Right atrium auricular region (tissue), 2 donors: ENCODE measurements around the gene SNX3. TPM values are rescaled to one million over a fixed set of nuclear protein-coding genes. Genes with fewer than 3 reads are reported as not detected.

Source experiments
- DNase-seq: peaks from one replicate; pipeline ENCODE4 v3.0.0-alpha.2; 2019; ENCODE audit warnings: low spot score
- H3K27ac ChIP-seq, 2 donors: fragments of 200-600 bp; sonication (generic); 1 replicate in 1 of 2; 2 replicates in 1 of 2; pipeline ENCODE4 v1.5.1; 2016 to 2019
- H3K27me3 ChIP-seq, 2 donors: fragments of 200-600 bp; sonication (generic); one replicate each; pipeline versions ENCODE4 v1.5.1 to v1.6.0; 2017 to 2019
- H3K36me3 ChIP-seq: fragments of 200-600 bp; sonication (generic); one replicate; pipeline ENCODE4 v1.5.1; 2016
- H3K4me1 ChIP-seq, 2 donors: fragments of 200-600 bp; sonication (generic); one replicate each; pipeline versions ENCODE4 v1.5.1 to v1.6.0; 2017 to 2019
- H3K4me3 ChIP-seq, 2 donors: fragments of 200-600 bp; sonication (generic); 1 replicate in 1 of 2; 2 replicates in 1 of 2; pipeline ENCODE4 v1.5.1; 2017 to 2019; ENCODE audit warnings: mild to moderate bottlenecking in 1 of 2, moderate library complexity in 1 of 2
- H3K9me3 ChIP-seq, 2 donors: fragments of 200-600 bp; sonication (generic); one replicate each; pipeline ENCODE4 v1.5.1; 2019
- total RNA-seq, 2 donors: library from RNA; depleted of rRNA; stranded (reverse); fragments of >200 nt; gene quantifications; one replicate each; pipeline ENCODE4 v1.1.0, GENCODE V29; 2016
- TF ChIP-seq, protein P1 (sequence below), 2 donors: fragments of 200-600 bp; sonication (generic); IDR thresholded peaks; one replicate each; pipeline ENCODE4 v1.5.1; 2019; ENCODE audit warnings: antibody characterized with exemption in 2 of 2

The SNX3 gene
- total RNA-seq, 2 donors from 2014 or later, result 159 to 242 TPM

DNA sequence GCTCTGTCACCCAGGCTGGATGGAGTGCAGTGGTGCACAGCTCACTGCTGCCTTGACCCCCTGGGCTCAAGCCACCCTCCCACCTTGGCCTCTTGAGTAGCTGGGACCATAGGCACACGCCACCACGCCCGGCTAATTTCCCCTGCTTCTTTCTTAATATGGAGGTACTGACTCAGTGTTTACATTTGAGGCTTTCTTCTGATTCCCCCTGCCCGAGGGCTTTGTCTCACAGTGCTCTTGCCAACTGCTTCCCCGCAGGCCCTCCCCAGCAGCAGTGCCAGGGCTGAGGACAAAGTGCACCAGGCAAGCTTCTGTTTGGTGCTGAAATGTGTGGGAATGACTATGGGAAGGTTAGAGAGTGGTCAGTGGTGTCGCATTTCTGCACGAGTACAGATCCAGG is 60.2 kb downstream of the SNX3 start:
- TF ChIP-seq, protein P1, sequence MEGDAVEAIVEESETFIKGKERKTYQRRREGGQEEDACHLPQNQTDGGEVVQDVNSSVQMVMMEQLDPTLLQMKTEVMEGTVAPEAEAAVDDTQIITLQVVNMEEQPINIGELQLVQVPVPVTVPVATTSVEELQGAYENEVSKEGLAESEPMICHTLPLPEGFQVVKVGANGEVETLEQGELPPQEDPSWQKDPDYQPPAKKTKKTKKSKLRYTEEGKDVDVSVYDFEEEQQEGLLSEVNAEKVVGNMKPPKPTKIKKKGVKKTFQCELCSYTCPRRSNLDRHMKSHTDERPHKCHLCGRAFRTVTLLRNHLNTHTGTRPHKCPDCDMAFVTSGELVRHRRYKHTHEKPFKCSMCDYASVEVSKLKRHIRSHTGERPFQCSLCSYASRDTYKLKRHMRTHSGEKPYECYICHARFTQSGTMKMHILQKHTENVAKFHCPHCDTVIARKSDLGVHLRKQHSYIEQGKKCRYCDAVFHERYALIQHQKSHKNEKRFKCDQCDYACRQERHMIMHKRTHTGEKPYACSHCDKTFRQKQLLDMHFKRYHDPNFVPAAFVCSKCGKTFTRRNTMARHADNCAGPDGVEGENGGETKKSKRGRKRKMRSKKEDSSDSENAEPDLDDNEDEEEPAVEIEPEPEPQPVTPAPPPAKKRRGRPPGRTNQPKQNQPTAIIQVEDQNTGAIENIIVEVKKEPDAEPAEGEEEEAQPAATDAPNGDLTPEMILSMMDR (IDR thresholded peaks at IDR 0.05), result no peak

DNA sequence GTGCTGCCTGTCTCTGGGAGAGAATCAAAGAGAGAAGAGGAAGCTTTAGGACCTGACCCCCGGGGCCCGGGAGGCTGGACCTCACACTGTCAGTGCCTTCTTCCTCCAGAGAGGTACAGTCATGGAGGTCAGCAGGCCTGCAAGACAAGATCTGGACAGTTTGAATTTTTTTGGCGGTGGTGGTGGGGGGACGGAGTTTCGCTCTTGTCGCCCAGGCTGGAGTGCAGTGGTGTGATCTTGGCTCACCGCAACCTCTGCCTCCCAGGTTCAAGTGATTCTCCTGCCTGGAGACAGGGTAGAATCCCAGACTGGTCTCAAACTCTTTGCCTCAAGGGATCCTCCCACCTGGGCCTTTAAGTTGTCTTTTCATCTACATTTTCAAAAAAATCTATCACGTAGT is 60.7 kb downstream of the SNX3 start:
- no peak for DNase-seq
- Histone ChIP-seq H3K4me1 (no peaks in the 10 kb centered on the region), H3K27me3 (no peaks in the 10 kb centered on the region), H3K36me3 (peaks cover 4% of the 10 kb centered on the region), H3K4me3 (no peak overlapping the region), H3K9me3 (no peaks in the 10 kb centered on the region), H3K27ac (no peak overlapping the region)
- TF ChIP-seq, protein P1 (IDR thresholded peaks at IDR 0.05), result no peak

More for the DNA sequence above, 60.2 kb downstream of the SNX3 start:
- DNase-seq, result no peak
- Histone ChIP-seq H3K27ac (no peak overlapping the region), H3K27me3 (no peaks in the 10 kb centered on the region), H3K4me3 (no peak overlapping the region), H3K4me1 (no peaks in the 10 kb centered on the region), H3K9me3 (no peaks in the 10 kb centered on the region), H3K36me3 (peaks cover 4% of the 10 kb centered on the region)

DNA sequence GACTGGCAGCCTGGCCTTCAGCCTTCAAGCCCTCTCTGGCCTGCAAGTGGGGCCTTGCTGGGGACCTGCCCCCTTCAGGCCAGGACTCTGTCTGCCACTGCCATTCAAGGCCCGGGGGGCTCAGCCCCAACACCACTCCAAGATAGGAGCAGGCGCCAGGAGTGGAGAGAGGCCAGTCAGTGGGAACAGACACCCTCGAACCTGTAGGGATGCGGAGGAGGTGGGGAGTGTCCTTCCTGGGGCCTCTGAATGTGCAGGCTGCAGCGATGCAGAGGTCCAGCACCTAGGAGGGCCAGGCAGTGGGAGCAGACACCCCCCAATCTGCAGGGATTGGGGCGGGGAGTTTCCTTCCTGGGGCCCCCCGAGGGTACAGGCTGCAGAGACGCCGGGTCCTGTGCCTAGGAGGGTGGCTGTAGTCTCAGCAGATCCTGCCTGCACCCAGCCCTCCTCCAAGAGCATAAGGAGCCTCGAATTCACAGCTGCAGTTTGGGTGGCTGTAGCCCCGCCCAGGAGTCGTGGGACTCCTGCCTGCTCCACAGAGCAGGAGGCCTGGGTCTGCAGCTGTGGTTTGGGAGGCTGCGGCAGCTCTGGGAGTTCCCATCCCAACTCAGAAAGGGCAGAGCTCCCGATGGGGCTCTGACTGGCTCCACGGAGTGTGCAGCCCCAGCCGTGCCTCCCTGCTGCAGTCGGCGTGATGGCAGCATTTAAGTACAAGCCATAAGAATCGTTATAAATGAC is 61.9 kb downstream of the SNX3 start:
- DNase-seq, result no peak
- no peak overlapping the region for H3K27ac ChIP-seq
- H3K4me3 ChIP-seq, result no peak overlapping the region
- H3K27me3 ChIP-seq, result no peaks in the 10 kb centered on the region
- no peaks in the 10 kb centered on the region for H3K4me1 ChIP-seq
- TF ChIP-seq, protein P1 (IDR thresholded peaks at IDR 0.05), result no peak
- no peaks in the 10 kb centered on the region for H3K9me3 ChIP-seq
- peaks cover 4% of the 10 kb centered on the region for H3K36me3 ChIP-seq

GRCh38 chr6:108195209-108195608 is 65.6 kb downstream of the SNX3 start:
- DNase-seq, result no peak
- Histone ChIP-seq H3K4me1 (no peaks in the 10 kb centered on the region), H3K27ac (no peak overlapping the region), H3K9me3 (no peaks in the 10 kb centered on the region), H3K4me3 (no peak overlapping the region), H3K36me3 (no peaks in the 10 kb centered on the region), H3K27me3 (no peaks in the 10 kb centered on the region)
- TF ChIP-seq, protein P1 (IDR thresholded peaks at IDR 0.05), result no peak

- no peaks in the 10 kb centered on the region for H3K9me3 ChIP-seq
- H3K27me3 ChIP-seq, result no peaks in the 10 kb centered on the region
- no peak overlapping the region for H3K4me3 ChIP-seq
- no peaks in the 10 kb centered on the region for H3K4me1 ChIP-seq
- TF ChIP-seq, protein P1 (IDR thresholded peaks at IDR 0.05), result no peak
- no peak overlapping the region for H3K27ac ChIP-seq
- no peaks in the 10 kb centered on the region for H3K36me3 ChIP-seq
- no peak for DNase-seq
Observed at GRCh38 chr6:108194503-108194902, 66.3 kb downstream of the SNX3 start.

DNA sequence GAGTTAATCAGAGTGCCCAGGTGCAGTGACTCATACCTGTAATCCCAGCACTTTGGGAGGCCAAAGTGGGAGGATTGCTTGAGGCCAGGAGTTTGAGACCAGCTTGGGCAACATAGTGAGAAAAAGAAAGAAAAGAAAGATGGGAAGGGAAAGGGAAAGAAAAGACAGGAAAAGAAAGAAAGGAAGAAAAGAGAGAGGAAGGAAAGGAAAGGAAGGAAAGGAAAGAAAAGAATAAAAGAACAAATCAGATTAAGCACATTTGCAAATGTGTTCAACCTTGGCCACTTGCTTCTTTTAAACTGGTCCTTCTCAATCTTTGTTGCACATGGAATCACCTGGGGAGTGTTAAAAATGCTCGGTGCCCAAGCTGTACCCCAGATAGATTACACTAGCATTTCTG is 67.0 kb downstream of the SNX3 start:
- DNase-seq, result no peak
- Histone ChIP-seq H3K27me3 (no peaks in the 10 kb centered on the region), H3K9me3 (no peaks in the 10 kb centered on the region), H3K27ac (no peak overlapping the region), H3K4me1 (no peaks in the 10 kb centered on the region), H3K36me3 (no peaks in the 10 kb centered on the region), H3K4me3 (no peak overlapping the region)
- TF ChIP-seq, protein P1 (IDR thresholded peaks at IDR 0.05), result no peak
